AG04450 (cell line): ENCODE results near the gene MCCC2. TPM values are rescaled to one million over a fixed set of nuclear protein-coding genes. Genes with fewer than 3 reads are reported as not detected.

Experiments
- CTCF ChIA-PET: fragments of 300-600, 350-600 bp; formaldehyde crosslinking; extraction: SDS; loops from one replicate; lab custom pipeline; 2022; ENCODE audit warnings: antibody characterized with exemption, inconsistent platforms; lab: Charles Lee
- POLR2A ChIA-PET: fragments of 350-600 bp; formaldehyde crosslinking; extraction: SDS; loops from one replicate; lab custom pipeline; 2021; ENCODE audit warnings: antibody characterized with exemption, inconsistent platforms; lab: Yijun Ruan, JAX
- DNase-seq: peaks from one replicate; pipeline ENCODE4 v3.0.0-alpha.2; 2011; ENCODE audit warnings: low read depth, low spot score
- H3K27ac ChIP-seq: one replicate; pipeline ENCODE4 v1.5.1; 2012; ENCODE audit warnings: low read depth, low read length, control low read depth
- H3K27me3 ChIP-seq: one replicate; pipeline ENCODE4 v1.6.0; 2012; ENCODE audit warnings: low read length; ENCODE audit not compliant: control insufficient read depth, insufficient read depth
- H3K4me3 ChIP-seq: 2 replicates; pipeline ENCODE4 v1.5.1; 2011; ENCODE audit warnings: mild to moderate bottlenecking, low read depth, low read length, control low read depth
- H3K9me3 ChIP-seq: 2 replicates; pipeline ENCODE4 v1.5.1; 2012; ENCODE audit warnings: low read length; ENCODE audit not compliant: control insufficient read depth, insufficient read depth
- CTCF ChIP-seq: IDR thresholded peaks from 2 replicates; pipeline ENCODE4 v1.5.1; 2011; ENCODE audit warnings: low read depth, low read length, control low read depth, inconsistent platforms
- polyA plus RNA-seq: library from polyadenylated mRNA; depleted of rRNA; stranded (reverse); fragments of >200 nt; gene quantifications from 2 replicates; pipeline ENCODE4 v1.2.3, GENCODE V29; 2011

Gene MCCC2
- polyA plus RNA-seq, 1 experiment, result 30.7 TPM

GRCh38 chr5:71680510-71680909 is 93.4 kb downstream of the MCCC2 start:
- POLR2A ChIA-PET, result no interaction called here
- no peak overlapping the region for H3K4me3 ChIP-seq
- no peaks in the 10 kb centered on the region for H3K9me3 ChIP-seq
- no peak overlapping the region for H3K27ac ChIP-seq
- H3K27me3 ChIP-seq, result peaks cover 9% of the 10 kb centered on the region
- no peak for DNase-seq
- TF ChIP-seq CTCF, result no peak
- CTCF ChIA-PET, result no interaction called here

- no peak for TF ChIP-seq CTCF
- POLR2A ChIA-PET, result no interaction called here
- no peak for DNase-seq
These were observed 94.2 kb downstream of the MCCC2 start for GRCh38 chr5:71681296-71681695.

GRCh38 chr5:71684309-71684708 is 97.2 kb downstream of the MCCC2 start:
- H3K4me3 ChIP-seq, result no peak overlapping the region
- H3K9me3 ChIP-seq, result no peaks in the 10 kb centered on the region
- TF ChIP-seq CTCF, result no peak
- POLR2A ChIA-PET, result no interaction called here
- H3K27ac ChIP-seq, result no peak overlapping the region
- no peak for DNase-seq
- peaks cover 5% of the 10 kb centered on the region for H3K27me3 ChIP-seq
- CTCF ChIA-PET, result no interaction called here

More at GRCh38 chr5:71681296-71681695, 94.2 kb downstream of the MCCC2 start:
- Histone ChIP-seq H3K4me3 (no peak overlapping the region), H3K27ac (no peak overlapping the region), H3K9me3 (no peaks in the 10 kb centered on the region), H3K27me3 (peaks cover 9% of the 10 kb centered on the region)
- CTCF ChIA-PET, result no interaction called here

- no peak for TF ChIP-seq CTCF
- H3K9me3 ChIP-seq, result no peaks in the 10 kb centered on the region; the same call in 1 of the 2 replicates
- no peak overlapping the region for H3K27ac ChIP-seq
- CTCF ChIA-PET, result no interaction called here
- H3K27me3 ChIP-seq, result no peaks in the 10 kb centered on the region
- no peak for DNase-seq
- H3K4me3 ChIP-seq, result no peak overlapping the region
- POLR2A ChIA-PET, result no interaction called here
These were observed 106.8 kb downstream of the MCCC2 start for GRCh38 chr5:71693828-71694427.

GRCh38 chr5:71695071-71695470 is 107.9 kb downstream of the MCCC2 start:
- CTCF ChIA-PET, result interaction anchor here (0.6 kb wide), 1 partner anchor 226 kb away, joined by 4 read pairs; no protein-coding TSS in a partner anchor
- Histone ChIP-seq H3K27ac (no peak overlapping the region), H3K4me3 (no peak overlapping the region), H3K9me3 (no peaks in the 10 kb centered on the region; the same call in 1 of the 2 replicates), H3K27me3 (no peaks in the 10 kb centered on the region)
- no peak for DNase-seq
- TF ChIP-seq CTCF, result no peak
- POLR2A ChIA-PET, result no interaction called here
